IPS-11a (cell line): Measurements from ENCODE around the gene COL6A5.
"Not testable (repeated sequence)": the region's sequence is repeated elsewhere in the genome, so short reads cannot be mapped to it uniquely, and the experiment has no call there.

Experiments used
- H3K4me3 ChIP-seq: one replicate; pipeline ENCODE4 v1.5.1; 2013; ENCODE audit warnings: low read depth, low read length, control low read depth

Gene COL6A5

GRCh38 chr3:130383424-130383823, 38.0 kb downstream of the COL6A5 start:
- H3K4me3 ChIP-seq: no peak overlapping the region

GRCh38 chr3:130384476-130385025, 39.1 kb downstream of the COL6A5 start:
- H3K4me3 ChIP-seq: no peak overlapping the region

- no peak overlapping the region for H3K4me3 ChIP-seq
Measured at GRCh38 chr3:130386604-130387263, 41.3 kb downstream of the COL6A5 start.

- no peak overlapping the region for H3K4me3 ChIP-seq
Measured at GRCh38 chr3:130389743-130390478, 44.4 kb downstream of the COL6A5 start.

- no peak overlapping the region for H3K4me3 ChIP-seq
Measured at GRCh38 chr3:130392266-130392665, 46.8 kb downstream of the COL6A5 start.

GRCh38 chr3:130393594-130393993, 48.1 kb downstream of the COL6A5 start:
- H3K4me3 ChIP-seq: no peak overlapping the region

- no peak overlapping the region for H3K4me3 ChIP-seq
Measured at GRCh38 chr3:130395331-130395730, 49.9 kb downstream of the COL6A5 start.

- no peak overlapping the region for H3K4me3 ChIP-seq
Measured at GRCh38 chr3:130395916-130396315, 50.4 kb downstream of the COL6A5 start.

GRCh38 chr3:130404401-130404800, 58.9 kb downstream of the COL6A5 start:
- no peak overlapping the region for H3K4me3 ChIP-seq

- H3K4me3 ChIP-seq: no peak overlapping the region
Measured at GRCh38 chr3:130405956-130406355, 60.5 kb downstream of the COL6A5 start.

- H3K4me3 ChIP-seq: not testable (repeated sequence)
Measured at GRCh38 chr3:130408253-130408652, 62.8 kb downstream of the COL6A5 start.

GRCh38 chr3:130411320-130411719, 65.8 kb downstream of the COL6A5 start:
- no peak overlapping the region for H3K4me3 ChIP-seq

- H3K4me3 ChIP-seq: no peak overlapping the region
Measured at GRCh38 chr3:130412991-130413560, 67.6 kb downstream of the COL6A5 start.

- no peak overlapping the region for H3K4me3 ChIP-seq
Measured at GRCh38 chr3:130414457-130414856, 69.0 kb downstream of the COL6A5 start.

- H3K4me3 ChIP-seq: no peak overlapping the region
Measured at GRCh38 chr3:130420466-130420865, 75.0 kb downstream of the COL6A5 start.

GRCh38 chr3:130423064-130423463, 77.6 kb downstream of the COL6A5 start:
- H3K4me3 ChIP-seq: no peak overlapping the region

- no peak overlapping the region for H3K4me3 ChIP-seq
Measured at GRCh38 chr3:130424837-130425236, 79.4 kb downstream of the COL6A5 start.

GRCh38 chr3:130425484-130425883, 80.0 kb downstream of the COL6A5 start:
- H3K4me3 ChIP-seq: no peak overlapping the region

GRCh38 chr3:130426206-130426605, 80.7 kb downstream of the COL6A5 start:
- H3K4me3 ChIP-seq: no peak overlapping the region

- H3K4me3 ChIP-seq: no peak overlapping the region
Measured at GRCh38 chr3:130428871-130429712, 83.6 kb downstream of the COL6A5 start.

GRCh38 chr3:130429713-130430023, 84.2 kb downstream of the COL6A5 start:
- H3K4me3 ChIP-seq: no peak overlapping the region
